HepG2 (cell line): ENCODE data around the gene MICAL3. TPM values are rescaled to one million over a fixed set of nuclear protein-coding genes. Genes with fewer than 3 reads are reported as not detected.
A peak's percentile ranks its signal among the peaks of the same experiment; 100 is the strongest.

Source experiments
- AGO1 ChIP-seq: fragments of 200-400 bp; formaldehyde crosslinking; IDR thresholded peaks from 2 replicates; pipeline ENCODE4 v1.6.1; 2017; ENCODE audit warnings: mild to moderate bottlenecking, low read depth, low read length, moderate library complexity; ENCODE audit not compliant: poor library complexity, severe bottlenecking
- ATRX ChIP-seq: sonication (generic); formaldehyde crosslinking; IDR thresholded peaks from 2 replicates; pipeline ENCODE4 v1.4.0; 2020; ENCODE audit warnings: missing genetic modification reagents, borderline replicate concordance
- CCDC6 ChIP-seq: sonication (generic); formaldehyde crosslinking; IDR thresholded peaks from 2 replicates; pipeline ENCODE4 v1.8.1; 2022; ENCODE audit warnings: mild to moderate bottlenecking, missing genetic modification reagents, moderate library complexity
- CEBPG ChIP-seq: IDR thresholded peaks from 2 replicates; pipeline ENCODE4 v1.6.1; 2016
- ELF4 ChIP-seq: sonication (generic); formaldehyde crosslinking; IDR thresholded peaks from 2 replicates; pipeline ENCODE4 v1.5.0; 2020; ENCODE audit warnings: missing genetic modification reagents, mild to moderate bottlenecking, moderate library complexity, borderline replicate concordance
- FOXK1 ChIP-seq: sonication (generic); formaldehyde crosslinking; IDR thresholded peaks from 2 replicates; pipeline ENCODE4 v1.4.0; 2020; ENCODE audit warnings: low read depth, missing genetic modification reagents, borderline replicate concordance
- FOXP4 ChIP-seq: sonication (generic); formaldehyde crosslinking; IDR thresholded peaks from 2 replicates; pipeline ENCODE4 v1.4.0; 2020; ENCODE audit warnings: missing genetic modification reagents
- IRF1 ChIP-seq: sonication (generic); formaldehyde crosslinking; IDR thresholded peaks from 2 replicates; pipeline ENCODE4 v1.4.0; 2020; ENCODE audit warnings: low read depth, mild to moderate bottlenecking, missing genetic modification reagents
- KLF6 ChIP-seq: IDR thresholded peaks from 2 replicates; pipeline ENCODE4 v1.8.0; 2016; ENCODE audit warnings: missing biosample characterization, missing genetic modification reagents
- MAFG ChIP-seq: sonication (generic); formaldehyde crosslinking; IDR thresholded peaks from 2 replicates; pipeline ENCODE4 v1.5.1; 2020; ENCODE audit warnings: mild to moderate bottlenecking, missing genetic modification reagents
- NFIC ChIP-seq: IDR thresholded peaks from 2 replicates; pipeline ENCODE4 v1.6.1; 2012; ENCODE audit warnings: mild to moderate bottlenecking, low read length, inconsistent platforms
- PCBP2 ChIP-seq: fragments of 200-400 bp; formaldehyde crosslinking; optimal IDR thresholded peaks from 2 replicates; pipeline ENCODE3; 2018; ENCODE audit warnings: low read length, low read depth; ENCODE audit not compliant: poor library complexity, severe bottlenecking
- SATB2 ChIP-seq: sonication (generic); formaldehyde crosslinking; IDR thresholded peaks from 2 replicates; pipeline ENCODE4 v1.5.0; 2020; ENCODE audit warnings: missing genetic modification reagents
- SRSF4 ChIP-seq: fragments of 200-400 bp; formaldehyde crosslinking; IDR thresholded peaks from one replicate; pipeline ENCODE4 v1.6.1; 2018; ENCODE audit warnings: mild to moderate bottlenecking, low read depth, low read length, moderate library complexity; ENCODE audit not compliant: poor library complexity, severe bottlenecking
- WIZ ChIP-seq: sonication (generic); formaldehyde crosslinking; IDR thresholded peaks from 2 replicates; pipeline ENCODE4 v1.5.1; 2020; ENCODE audit warnings: mild to moderate bottlenecking, missing genetic modification reagents
- ZBTB10 ChIP-seq: sonication (generic); formaldehyde crosslinking; IDR thresholded peaks from 2 replicates; pipeline ENCODE4 v1.4.0; 2020; ENCODE audit warnings: missing genetic modification reagents, borderline replicate concordance
- ZBTB7B ChIP-seq: sonication (generic); formaldehyde crosslinking; IDR thresholded peaks from 2 replicates; pipeline ENCODE4 v1.4.0; 2020; ENCODE audit warnings: missing genetic modification reagents
- ZC3H13 ChIP-seq: sonication (generic); formaldehyde crosslinking; IDR thresholded peaks from 2 replicates; pipeline ENCODE4 v1.8.1; 2023; ENCODE audit warnings: mild to moderate bottlenecking, missing genetic modification reagents, moderate library complexity
- ZNF230 ChIP-seq: sonication (generic); formaldehyde crosslinking; IDR thresholded peaks from 2 replicates; pipeline ENCODE4 v1.4.0; 2020; ENCODE audit warnings: mild to moderate bottlenecking, missing genetic modification reagents
- ZNF777 ChIP-seq: sonication (generic); formaldehyde crosslinking; IDR thresholded peaks from 2 replicates; pipeline ENCODE4 v1.4.0; 2020; ENCODE audit warnings: missing genetic modification reagents
- polyA plus RNA-seq, 8 experiments: library from polyadenylated mRNA; depleted of rRNA in 3 of 8; stranded (reverse) in 7 of 8; unstranded in 1 of 8; fragments of >200 nt; fragmentation: Illumina TruSeq in 4 of 8; extraction: Trizol in 4 of 8; gene quantifications; 2 replicates each; pipeline versions ENCODE4 v1.2.1 to v1.2.3, GENCODE V29; 2011 to 2016; ENCODE audit warnings: low read depth in 4 of 8, missing spikeins in 1 of 8, mixed read lengths in 1 of 8; ENCODE audit not compliant: insufficient read depth in 1 of 8
- total RNA-seq, 5 experiments: library from RNA; depleted of rRNA; stranded (reverse); fragments of >200 nt; fragmentation: Illumina TruSeq; extraction: Trizol; gene quantifications; 2 replicates each; pipeline ENCODE4 v1.2.3, GENCODE V29; 2016; ENCODE audit warnings: low read depth in 1 of 5
- TF ChIP-seq, protein P1 (sequence below): IDR thresholded peaks from 2 replicates; pipeline ENCODE4 v1.4.0; 2020; ENCODE audit warnings: mild to moderate bottlenecking, missing genetic modification reagents

MICAL3 gene
- total and polyA plus RNA-seq, 2 of the 13 experiments (the other 11 are each of a cell fraction or from before 2014, with no cell fraction given) = 5.3 to 12.5 TPM

GRCh38 chr22:17954200-17954859 is 70.0 kb downstream of the MICAL3 start (continued):
- TF ChIP-seq FOXP4 (CRISPR knock-in tag) (no peak; the same call in 1 of the 2 replicates), MAFG (no peak), IRF1 (no peak), ZNF777 (CRISPR knock-in tag) (no peak), ATRX (CRISPR knock-in tag) (no peak), NFIC (no peak), CEBPG (CRISPR knock-in tag) (no peak), ZNF230 (CRISPR knock-in tag) (no peak), CCDC6 (CRISPR knock-in tag) (0 out of 2 replicates have a peak, but pooled peaks have one; percentile 29), SATB2 (CRISPR knock-in tag) (no peak), AGO1 (no peak), ZC3H13 (CRISPR knock-in tag) (no peak), WIZ (CRISPR knock-in tag) (no peak), ZBTB7B (no peak), FOXK1 (CRISPR knock-in tag) (no peak), KLF6 (CRISPR knock-in tag) (no peak), ZBTB10 (CRISPR knock-in tag) (no peak), PCBP2 (no peak), SRSF4 (no peak), ELF4 (no peak)
- TF ChIP-seq, protein P1, sequence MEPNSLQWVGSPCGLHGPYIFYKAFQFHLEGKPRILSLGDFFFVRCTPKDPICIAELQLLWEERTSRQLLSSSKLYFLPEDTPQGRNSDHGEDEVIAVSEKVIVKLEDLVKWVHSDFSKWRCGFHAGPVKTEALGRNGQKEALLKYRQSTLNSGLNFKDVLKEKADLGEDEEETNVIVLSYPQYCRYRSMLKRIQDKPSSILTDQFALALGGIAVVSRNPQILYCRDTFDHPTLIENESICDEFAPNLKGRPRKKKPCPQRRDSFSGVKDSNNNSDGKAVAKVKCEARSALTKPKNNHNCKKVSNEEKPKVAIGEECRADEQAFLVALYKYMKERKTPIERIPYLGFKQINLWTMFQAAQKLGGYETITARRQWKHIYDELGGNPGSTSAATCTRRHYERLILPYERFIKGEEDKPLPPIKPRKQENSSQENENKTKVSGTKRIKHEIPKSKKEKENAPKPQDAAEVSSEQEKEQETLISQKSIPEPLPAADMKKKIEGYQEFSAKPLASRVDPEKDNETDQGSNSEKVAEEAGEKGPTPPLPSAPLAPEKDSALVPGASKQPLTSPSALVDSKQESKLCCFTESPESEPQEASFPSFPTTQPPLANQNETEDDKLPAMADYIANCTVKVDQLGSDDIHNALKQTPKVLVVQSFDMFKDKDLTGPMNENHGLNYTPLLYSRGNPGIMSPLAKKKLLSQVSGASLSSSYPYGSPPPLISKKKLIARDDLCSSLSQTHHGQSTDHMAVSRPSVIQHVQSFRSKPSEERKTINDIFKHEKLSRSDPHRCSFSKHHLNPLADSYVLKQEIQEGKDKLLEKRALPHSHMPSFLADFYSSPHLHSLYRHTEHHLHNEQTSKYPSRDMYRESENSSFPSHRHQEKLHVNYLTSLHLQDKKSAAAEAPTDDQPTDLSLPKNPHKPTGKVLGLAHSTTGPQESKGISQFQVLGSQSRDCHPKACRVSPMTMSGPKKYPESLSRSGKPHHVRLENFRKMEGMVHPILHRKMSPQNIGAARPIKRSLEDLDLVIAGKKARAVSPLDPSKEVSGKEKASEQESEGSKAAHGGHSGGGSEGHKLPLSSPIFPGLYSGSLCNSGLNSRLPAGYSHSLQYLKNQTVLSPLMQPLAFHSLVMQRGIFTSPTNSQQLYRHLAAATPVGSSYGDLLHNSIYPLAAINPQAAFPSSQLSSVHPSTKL (CRISPR knock-in tag) = 0 out of 2 replicates have a peak, but pooled peaks have one; percentile 31
